Measurements from ENCODE around the gene UGT2A3. TPM values are rescaled to one million over a fixed set of nuclear protein-coding genes. Genes with fewer than 3 reads are reported as not detected.

Gene UGT2A3
- total RNA-seq, 1 donor from 2014 or later: 0.67 TPM

- Mint-ChIP-seq H3K27me3 (no peaks in the 10 kb centered on the region), H3K9me3 (ENCODE audit: low read depth) (peaks cover 13% of the 10 kb centered on the region), H3K4me1 (ENCODE audit: low read depth) (peaks cover 48% of the 10 kb centered on the region), H3K4me3 (ENCODE audit: low read depth) (peak overlapping the region; percentile 78), H3K36me3 (ENCODE audit: insufficient read depth) (peaks cover 27% of the 10 kb centered on the region), H3K27ac (peak overlapping the region; percentile 99)
- TF ChIP-seq, protein P1, sequence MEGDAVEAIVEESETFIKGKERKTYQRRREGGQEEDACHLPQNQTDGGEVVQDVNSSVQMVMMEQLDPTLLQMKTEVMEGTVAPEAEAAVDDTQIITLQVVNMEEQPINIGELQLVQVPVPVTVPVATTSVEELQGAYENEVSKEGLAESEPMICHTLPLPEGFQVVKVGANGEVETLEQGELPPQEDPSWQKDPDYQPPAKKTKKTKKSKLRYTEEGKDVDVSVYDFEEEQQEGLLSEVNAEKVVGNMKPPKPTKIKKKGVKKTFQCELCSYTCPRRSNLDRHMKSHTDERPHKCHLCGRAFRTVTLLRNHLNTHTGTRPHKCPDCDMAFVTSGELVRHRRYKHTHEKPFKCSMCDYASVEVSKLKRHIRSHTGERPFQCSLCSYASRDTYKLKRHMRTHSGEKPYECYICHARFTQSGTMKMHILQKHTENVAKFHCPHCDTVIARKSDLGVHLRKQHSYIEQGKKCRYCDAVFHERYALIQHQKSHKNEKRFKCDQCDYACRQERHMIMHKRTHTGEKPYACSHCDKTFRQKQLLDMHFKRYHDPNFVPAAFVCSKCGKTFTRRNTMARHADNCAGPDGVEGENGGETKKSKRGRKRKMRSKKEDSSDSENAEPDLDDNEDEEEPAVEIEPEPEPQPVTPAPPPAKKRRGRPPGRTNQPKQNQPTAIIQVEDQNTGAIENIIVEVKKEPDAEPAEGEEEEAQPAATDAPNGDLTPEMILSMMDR (IDR thresholded peaks at IDR 0.05; ENCODE audit: unreplicated experiment): no peak
- DNase-seq (ENCODE audit: low spot score, unreplicated experiment): peak; percentile 27
These were observed 45.4 kb downstream of the UGT2A3 start for GRCh38 chr4:68905939-68906779.

GRCh38 chr4:68905598-68905938 lies 46.0 kb downstream of the UGT2A3 start:
- Mint-ChIP-seq H3K4me1 (ENCODE audit: low read depth) (peaks cover 48% of the 10 kb centered on the region), H3K9me3 (ENCODE audit: low read depth) (peaks cover 15% of the 10 kb centered on the region), H3K27ac (peak overlapping the region; percentile 99), H3K36me3 (ENCODE audit: insufficient read depth) (peaks cover 32% of the 10 kb centered on the region), H3K27me3 (no peaks in the 10 kb centered on the region), H3K4me3 (ENCODE audit: low read depth) (peak overlapping the region; percentile 78)
- no peak for DNase-seq (ENCODE audit: low spot score, unreplicated experiment)
- TF ChIP-seq, protein P1 (IDR thresholded peaks at IDR 0.05; ENCODE audit: unreplicated experiment): no peak

DNA sequence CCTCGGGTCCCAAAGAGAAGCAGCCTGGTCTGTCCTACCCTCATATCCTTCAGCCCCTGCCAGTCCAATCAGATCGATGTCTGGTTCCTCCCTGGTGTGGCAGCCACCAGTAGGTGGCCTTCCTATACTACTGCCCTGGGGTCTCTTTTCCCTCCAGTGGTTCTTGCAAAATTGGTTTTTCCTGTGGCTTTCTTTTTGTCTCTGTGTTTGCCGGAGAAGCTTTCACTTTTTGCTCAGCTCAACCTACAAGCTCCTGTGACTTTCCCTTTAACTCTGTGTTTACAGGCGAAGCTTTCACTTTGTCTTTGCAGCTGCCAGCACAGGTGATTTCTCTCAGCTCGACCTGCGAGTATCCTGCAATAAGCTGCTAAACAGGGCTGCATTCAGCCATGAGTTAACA lies 46.8 kb downstream of the UGT2A3 start:
- H3K4me3 Mint-ChIP-seq (ENCODE audit: low read depth): peak overlapping the region; percentile 78
- H3K36me3 Mint-ChIP-seq (ENCODE audit: insufficient read depth): peaks cover 32% of the 10 kb centered on the region
- peaks cover 13% of the 10 kb centered on the region for H3K9me3 Mint-ChIP-seq (ENCODE audit: low read depth)
- peaks cover 44% of the 10 kb centered on the region for H3K4me1 Mint-ChIP-seq (ENCODE audit: low read depth)
- TF ChIP-seq, protein P1 (IDR thresholded peaks at IDR 0.05; ENCODE audit: unreplicated experiment): peak; percentile 54
- H3K27me3 Mint-ChIP-seq: no peaks in the 10 kb centered on the region
- H3K27ac Mint-ChIP-seq: peak overlapping the region; percentile 99
- no peak for DNase-seq (ENCODE audit: low spot score, unreplicated experiment)

- peaks cover 30% of the 10 kb centered on the region for H3K9me3 Mint-ChIP-seq (ENCODE audit: low read depth)
- H3K4me1 Mint-ChIP-seq (ENCODE audit: low read depth): no peaks in the 10 kb centered on the region
- peaks cover 35% of the 10 kb centered on the region for H3K36me3 Mint-ChIP-seq (ENCODE audit: insufficient read depth)
- no peak overlapping the region for H3K27ac Mint-ChIP-seq
- H3K4me3 Mint-ChIP-seq (ENCODE audit: low read depth): no peak overlapping the region
- H3K27me3 Mint-ChIP-seq: no peaks in the 10 kb centered on the region
- TF ChIP-seq, protein P1 (IDR thresholded peaks at IDR 0.05; ENCODE audit: unreplicated experiment): no peak
- no peak for DNase-seq (ENCODE audit: low spot score, unreplicated experiment)
These were observed 54.9 kb downstream of the UGT2A3 start for GRCh38 chr4:68896749-68897148.

DNA sequence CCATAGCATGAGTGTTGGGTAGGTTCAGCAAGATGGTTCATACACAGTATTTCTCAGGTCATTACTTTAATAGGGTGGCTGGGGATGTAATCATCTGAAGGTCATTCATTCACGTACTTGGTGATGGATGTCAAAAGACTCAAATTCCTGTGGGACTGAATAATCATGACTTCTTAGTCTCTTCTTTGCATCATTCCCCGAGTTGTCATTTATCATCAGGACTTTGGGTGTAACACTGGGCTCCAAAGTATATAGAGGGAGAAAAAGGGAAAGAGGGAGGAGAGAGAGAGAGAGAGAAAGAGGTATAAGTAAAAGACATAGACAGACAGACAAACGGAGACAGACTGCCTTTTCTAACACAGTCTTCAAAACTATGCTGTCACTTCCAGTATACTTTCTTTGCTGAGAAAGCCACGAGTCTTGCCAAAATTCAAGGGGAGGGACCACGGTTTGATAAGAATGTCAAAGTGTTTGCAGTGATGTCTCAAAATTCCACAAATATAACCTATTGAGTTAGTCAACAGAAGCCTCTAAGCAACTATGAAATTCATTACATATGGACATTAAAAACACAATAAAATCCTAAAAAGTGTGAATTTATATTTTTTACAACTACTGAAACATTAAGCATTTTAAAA lies 55.9 kb downstream of the UGT2A3 start:
- Mint-ChIP-seq H3K4me1 (ENCODE audit: low read depth) (no peaks in the 10 kb centered on the region), H3K4me3 (ENCODE audit: low read depth) (no peak overlapping the region), H3K27me3 (no peaks in the 10 kb centered on the region), H3K9me3 (ENCODE audit: low read depth) (peaks cover 23% of the 10 kb centered on the region), H3K27ac (no peak overlapping the region), H3K36me3 (ENCODE audit: insufficient read depth) (peaks cover 26% of the 10 kb centered on the region)
- DNase-seq (ENCODE audit: low spot score, unreplicated experiment): no peak
- TF ChIP-seq, protein P1 (IDR thresholded peaks at IDR 0.05; ENCODE audit: unreplicated experiment): no peak

All from progenitor cell of endocrine pancreas (in vitro differentiated cells).